K562 (cell line): ENCODE measurements around the gene IQCE.

Source experiments
- CC2D1A ChIP-seq: fragments of 450-650 bp; IDR thresholded peaks from 2 replicates; pipeline ENCODE4 v1.6.1; 2017; ENCODE audit warnings: mild to moderate bottlenecking
- CHD4 ChIP-seq: fragments of 200-600 bp; sonication (generic); IDR thresholded peaks from 3 replicates; pipeline ENCODE4 v1.6.1; 2012; ENCODE audit warnings: low read depth, mild to moderate bottlenecking, mixed read lengths, low read length, inconsistent platforms; ENCODE audit not compliant: insufficient read depth, insufficient replicate concordance, poor library complexity, severe bottlenecking
- CTCF ChIP-seq, 3 experiments: IDR thresholded peaks in 2 of 3; conservative IDR thresholded peaks in 1 of 3; 2 replicates each; pipeline ENCODE4 v1.5.1; 2011 to 2012; ENCODE audit warnings: low read length in 3 of 3, mild to moderate bottlenecking in 3 of 3, control low read depth in 2 of 3, improper control_type of control experiment in 1 of 3, inconsistent platforms in 1 of 3, low read depth in 1 of 3, mixed read lengths in 1 of 3, moderate library complexity in 1 of 3; ENCODE audit not compliant: insufficient read depth in 2 of 3
- EP300 ChIP-seq: IDR thresholded peaks from 2 replicates; pipeline ENCODE4 v1.6.1; 2012; ENCODE audit warnings: low read length, improper control_type of control experiment
- ETV6 ChIP-seq, 3 experiments: fragments of 150-350 bp in 1 of 3; sonication (generic) in 1 of 3; formaldehyde crosslinking in 1 of 3; IDR thresholded peaks; 2 replicates each; pipeline versions ENCODE4 v1.6.1 to v1.8.0; 2014 to 2022; ENCODE audit warnings: borderline replicate concordance in 2 of 3, low read depth in 2 of 3, antibody characterized with exemption in 1 of 3, low read length in 1 of 3, mild to moderate bottlenecking in 1 of 3, missing genetic modification reagents in 1 of 3
- HMG20B ChIP-seq: fragments of 250-450 bp; sonication (Bioruptor Pico); IDR thresholded peaks from 2 replicates; pipeline ENCODE4 v1.5.0; 2021; ENCODE audit warnings: mild to moderate bottlenecking
- KDM5B ChIP-seq: fragments of 200-600 bp; sonication (generic); IDR thresholded peaks from 2 replicates; pipeline ENCODE4 v1.6.1; 2012; ENCODE audit warnings: low read depth, mild to moderate bottlenecking, moderate library complexity, low read length, control low read depth, inconsistent platforms; ENCODE audit not compliant: insufficient replicate concordance
- REST ChIP-seq, 2 experiments: fragments of 450-650 bp; formaldehyde crosslinking in 1 of 2; IDR thresholded peaks; 2 replicates each; pipeline versions ENCODE4 v1.4.0 to v1.6.1; 2014 to 2020; ENCODE audit warnings: mild to moderate bottlenecking in 2 of 2, borderline replicate concordance in 1 of 2, low read depth in 1 of 2
- RNF2 ChIP-seq: sonication (generic); IDR thresholded peaks from 2 replicates; pipeline ENCODE4 v1.6.1; 2016
- ZNF143 ChIP-seq: sonication (generic); formaldehyde crosslinking; IDR thresholded peaks from 2 replicates; pipeline ENCODE4 v1.9.0; 2022; ENCODE audit warnings: mild to moderate bottlenecking, missing genetic modification reagents
- ZNF740 ChIP-seq, 3 experiments: fragments of 200-800 bp in 1 of 3; sonication (Bioruptor generic) in 1 of 3; sonication (generic) in 1 of 3; formaldehyde crosslinking in 1 of 3; IDR thresholded peaks; 2 replicates each; pipeline versions ENCODE4 v1.6.1 to v1.8.0; 2016 to 2022; ENCODE audit warnings: mild to moderate bottlenecking in 2 of 3, missing compliant biosample characterization in 2 of 3, missing genetic modification characterization in 2 of 3, missing genetic modification reagents in 1 of 3

GRCh38 chr7:2575046-2575732, 16.4 kb downstream of the IQCE start:
- TF ChIP-seq CTCF (IDR thresholded peaks at IDR 0.05 in 2 of 3, conservative IDR thresholded peaks at IDR 0.05 in 1 of 3; ENCODE audit: insufficient read depth in 2 of 3, low read depth in 1 of 3, low read length in 3 of 3) (no peak), CHD4 (no peak), CC2D1A (no peak), ETV6 (IDR thresholded peaks at IDR 0.05; ENCODE audit: borderline replicate concordance in 1 of 2, low read depth in 2 of 2, low read length in 1 of 2) (no peak), ETV6 (CRISPR knock-in tag; IDR thresholded peaks at IDR 0.05; ENCODE audit: borderline replicate concordance) (no peak), EP300 (no peak), KDM5B (no peak), REST (IDR thresholded peaks at IDR 0.05; ENCODE audit: borderline replicate concordance) (no peak), REST (CRISPR knock-in tag; IDR thresholded peaks at IDR 0.05; ENCODE audit: low read depth) (no peak), HMG20B (no peak), ZNF740 (CRISPR knock-in tag; IDR thresholded peaks at IDR 0.05) (no peak), ZNF740 (tag; IDR thresholded peaks at IDR 0.05) (no peak), ZNF143 (CRISPR knock-in tag) (no peak), RNF2 (no peak)
